NCI-H128 (cell line): ENCODE measurements around the gene LSP1.
"Not testable (repeated sequence)": the region's sequence is repeated elsewhere in the genome, so short reads cannot be mapped to it uniquely, and the experiment has no call there.

Experiments
- DNase-seq: peaks from one replicate; lab custom pipeline; 2025; ENCODE audit not compliant: unreplicated experiment; lab: John Stamatoyannopoulos, UW

Gene LSP1

GRCh38 chr11:1875093-1875850 is 22.4 kb downstream of the LSP1 start:
- no peak for DNase-seq

GRCh38 chr11:1875851-1876301 is 23.0 kb downstream of the LSP1 start:
- not testable (repeated sequence) for DNase-seq

- no peak for DNase-seq
These were observed 23.6 kb downstream of the LSP1 start for GRCh38 chr11:1876361-1877063.

GRCh38 chr11:1877211-1878136 is 24.6 kb downstream of the LSP1 start:
- DNase-seq, result no peak

GRCh38 chr11:1878137-1879031 is 25.5 kb downstream of the LSP1 start:
- DNase-seq, result no peak

GRCh38 chr11:1879342-1879940 is 26.6 kb downstream of the LSP1 start:
- DNase-seq, result no peak

- no peak for DNase-seq
These were observed 27.2 kb downstream of the LSP1 start for GRCh38 chr11:1879941-1880720.

- no peak for DNase-seq
These were observed 28.0 kb downstream of the LSP1 start for GRCh38 chr11:1880746-1881441.

- no peak for DNase-seq
These were observed 28.8 kb downstream of the LSP1 start for GRCh38 chr11:1881442-1882264.

- peak; percentile 24 for DNase-seq
These were observed 29.7 kb downstream of the LSP1 start for GRCh38 chr11:1882265-1883238.

GRCh38 chr11:1883346-1884302 is 30.7 kb downstream of the LSP1 start:
- DNase-seq, result no peak

GRCh38 chr11:1884303-1884700 is 31.4 kb downstream of the LSP1 start:
- DNase-seq, result no peak

- not testable (repeated sequence) for DNase-seq
These were observed 33.7 kb downstream of the LSP1 start for GRCh38 chr11:1886551-1886950.

- no peak for DNase-seq
These were observed 34.8 kb downstream of the LSP1 start for GRCh38 chr11:1887451-1888346.
